GM19395 (cell line): ENCODE results near the gene MTHFD1L.
"Not testable (repeated sequence)": the region's sequence is repeated elsewhere in the genome, so short reads cannot be mapped to it uniquely, and the experiment has no call there.

ENCODE experiments used
- ATAC-seq: cut with Tn5 transposase; IDR thresholded peaks from one replicate; pipeline ENCODE4 v1.9.1; 2021; ENCODE audit warnings: mild to moderate bottlenecking, moderate library complexity; ENCODE audit not compliant: unreplicated experiment

Gene MTHFD1L

DNA sequence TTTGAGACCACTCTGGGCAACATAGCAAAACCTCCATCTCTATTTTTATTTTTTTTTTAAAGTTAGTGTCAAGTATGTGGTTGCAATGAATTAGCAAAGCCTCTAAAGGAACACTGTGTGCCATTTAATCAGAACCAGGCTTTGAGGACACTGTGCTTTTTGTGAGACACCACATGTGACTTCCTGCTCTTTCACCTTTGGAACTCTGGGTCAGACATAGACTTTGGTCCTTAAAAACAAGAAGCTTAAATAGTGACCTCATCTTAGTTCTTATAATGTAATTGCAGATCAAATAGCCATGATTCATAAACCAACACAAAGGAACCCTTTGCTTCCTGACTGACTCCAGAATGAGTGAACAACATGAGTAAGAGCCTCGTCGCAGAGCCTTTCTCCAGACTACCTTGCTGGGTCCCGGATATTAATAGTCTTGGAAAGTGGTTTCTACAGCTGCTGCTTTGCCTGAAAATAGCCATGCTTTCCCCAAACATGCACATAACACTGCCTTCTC lies 170.8 kb downstream of the MTHFD1L start:
- not testable (repeated sequence) for ATAC-seq

DNA sequence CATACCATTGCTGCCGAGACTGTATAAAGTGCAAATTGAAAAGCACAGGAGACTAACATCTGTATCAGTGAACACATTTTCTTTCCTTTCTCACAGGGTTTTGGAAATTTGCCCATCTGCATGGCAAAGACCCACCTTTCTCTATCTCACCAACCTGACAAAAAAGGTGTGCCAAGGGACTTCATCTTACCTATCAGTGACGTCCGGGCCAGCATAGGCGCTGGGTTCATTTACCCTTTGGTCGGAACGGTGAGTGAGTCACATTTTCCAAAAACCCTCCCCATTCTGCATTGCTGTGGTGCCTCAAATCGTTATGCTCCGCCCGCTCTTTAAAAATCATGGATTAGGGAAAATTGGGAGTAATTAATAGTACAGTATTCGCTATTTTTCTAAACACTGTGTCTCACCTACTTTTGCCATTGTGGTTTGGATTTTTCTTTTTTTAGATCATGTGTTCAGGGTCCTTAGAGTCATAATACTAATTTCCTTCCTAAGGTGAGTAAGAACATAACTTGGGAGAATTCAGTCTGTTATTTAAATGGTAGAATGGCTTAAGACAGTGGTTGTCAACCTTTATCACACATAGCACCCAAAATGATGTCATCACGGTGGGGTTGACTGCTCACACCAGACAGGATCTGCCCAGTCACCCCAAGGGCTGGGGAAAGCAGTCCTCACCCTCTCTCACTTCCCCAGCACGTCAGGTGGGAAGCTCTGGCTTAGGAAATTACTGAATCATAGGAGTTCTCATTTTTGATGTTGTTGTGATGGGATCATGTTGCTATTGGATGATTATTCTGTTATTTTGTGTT lies 171.6 kb downstream of the MTHFD1L start:
- ATAC-seq = no peak

GRCh38 chr6:151038616-151039015 lies 173.1 kb downstream of the MTHFD1L start:
- no peak for ATAC-seq

DNA sequence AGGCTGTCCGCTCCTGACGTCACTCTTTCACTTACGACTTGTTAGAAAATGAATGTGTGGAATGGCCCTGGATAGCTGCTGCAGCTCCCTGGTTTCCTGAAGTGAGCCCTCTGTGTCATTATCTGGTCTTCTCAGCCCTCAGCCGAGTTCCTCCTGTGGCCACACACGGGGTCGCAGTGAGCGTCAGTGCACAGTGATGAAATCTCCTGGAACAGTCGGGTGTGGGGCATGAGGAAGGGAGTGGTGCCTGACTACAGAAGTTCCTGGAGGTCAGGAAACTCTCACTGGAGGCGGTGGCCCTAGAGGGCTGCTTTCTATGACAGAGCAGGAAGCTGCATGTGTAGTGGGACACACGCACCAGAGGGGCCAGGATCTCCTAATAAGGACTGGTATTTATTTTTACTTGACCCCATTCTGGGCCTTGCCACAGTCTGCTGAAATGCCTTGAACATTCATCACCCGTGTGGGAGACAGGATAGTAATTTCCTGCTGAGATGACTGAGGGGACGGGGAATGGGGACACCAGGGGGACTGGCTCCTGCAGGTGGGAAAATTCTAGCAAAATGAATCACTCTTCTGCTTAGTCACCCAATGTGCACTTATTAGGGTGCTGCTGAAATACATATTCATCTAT lies 175.5 kb downstream of the MTHFD1L start:
- not testable (repeated sequence) for ATAC-seq

DNA sequence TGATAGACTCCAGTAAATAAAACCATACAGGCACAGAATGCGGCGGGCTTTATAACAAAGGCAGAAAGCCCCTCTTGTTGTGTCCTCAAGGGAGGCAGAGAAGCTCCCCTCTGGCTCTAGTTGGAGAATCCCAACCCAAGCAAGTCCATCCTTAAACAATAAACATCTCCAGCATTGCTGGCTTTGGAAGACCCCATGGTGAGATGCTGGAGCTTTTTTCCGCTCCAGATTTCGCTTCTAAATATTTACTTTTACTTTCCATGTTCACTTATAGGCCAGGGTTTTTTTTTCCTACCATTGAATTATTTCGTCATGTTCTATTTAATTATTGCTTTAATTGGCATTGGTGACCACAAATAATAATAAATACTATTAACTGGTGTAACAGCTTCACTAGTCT lies 176.2 kb downstream of the MTHFD1L start:
- ATAC-seq = no peak

- not testable (repeated sequence) for ATAC-seq
These were observed 177.4 kb downstream of the MTHFD1L start for GRCh38 chr6:151042911-151043330.

GRCh38 chr6:151043944-151044343 lies 178.4 kb downstream of the MTHFD1L start:
- ATAC-seq = no peak

GRCh38 chr6:151044465-151045441 lies 179.3 kb downstream of the MTHFD1L start:
- ATAC-seq = no peak

DNA sequence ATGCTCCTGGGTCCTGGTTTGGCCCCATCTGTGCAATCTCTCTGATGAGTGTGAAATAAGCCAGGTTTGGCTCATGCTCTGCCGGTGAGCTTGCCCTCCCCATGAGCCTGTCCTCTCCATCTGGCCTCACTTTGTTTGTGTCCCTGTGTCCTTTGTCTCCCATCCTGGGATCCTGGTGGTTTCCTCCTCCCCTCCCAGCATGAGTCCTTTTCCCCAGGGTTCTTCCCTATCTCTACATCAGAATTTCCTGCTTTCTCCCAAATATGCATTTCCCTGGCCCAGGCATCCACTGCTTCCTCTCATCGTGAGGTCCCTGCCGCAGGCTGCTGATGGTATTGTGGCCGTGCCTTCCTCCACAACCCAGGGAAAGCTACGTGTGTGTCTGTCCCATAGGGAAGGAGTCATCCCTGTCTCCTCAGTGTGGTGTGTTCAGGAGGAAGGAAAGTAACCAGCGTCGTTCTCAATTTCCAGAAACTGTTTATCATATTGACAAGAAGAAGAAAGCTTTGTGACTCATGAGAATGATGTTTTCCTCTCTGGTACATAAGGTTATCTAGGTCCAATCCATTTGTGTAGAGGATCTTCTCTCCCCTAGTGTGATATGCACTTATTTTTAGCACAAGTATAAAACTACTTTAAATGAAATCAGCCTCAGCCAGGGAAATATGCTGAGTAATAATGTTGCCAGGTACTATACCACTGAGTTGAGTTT lies 180.2 kb downstream of the MTHFD1L start:
- ATAC-seq = not testable (repeated sequence)

DNA sequence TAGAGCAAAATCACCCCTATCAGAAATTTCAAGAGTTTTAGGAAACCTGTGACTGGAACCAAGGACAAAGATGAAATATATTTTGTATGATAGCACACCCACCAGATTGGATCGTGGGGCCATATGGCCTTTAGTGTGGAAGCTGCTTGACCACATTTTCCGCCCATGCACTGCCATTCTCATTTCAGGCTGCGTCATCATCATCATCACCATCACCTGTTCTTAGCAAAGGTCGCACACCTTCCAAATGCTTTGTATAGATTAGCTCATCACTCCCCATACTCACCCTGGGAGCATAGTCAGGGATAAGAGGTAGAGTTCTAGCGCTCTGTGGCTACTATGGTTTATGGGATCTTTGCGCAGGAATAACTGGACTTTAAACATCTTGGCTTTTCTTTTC lies 185.7 kb downstream of the MTHFD1L start:
- ATAC-seq = no peak

DNA sequence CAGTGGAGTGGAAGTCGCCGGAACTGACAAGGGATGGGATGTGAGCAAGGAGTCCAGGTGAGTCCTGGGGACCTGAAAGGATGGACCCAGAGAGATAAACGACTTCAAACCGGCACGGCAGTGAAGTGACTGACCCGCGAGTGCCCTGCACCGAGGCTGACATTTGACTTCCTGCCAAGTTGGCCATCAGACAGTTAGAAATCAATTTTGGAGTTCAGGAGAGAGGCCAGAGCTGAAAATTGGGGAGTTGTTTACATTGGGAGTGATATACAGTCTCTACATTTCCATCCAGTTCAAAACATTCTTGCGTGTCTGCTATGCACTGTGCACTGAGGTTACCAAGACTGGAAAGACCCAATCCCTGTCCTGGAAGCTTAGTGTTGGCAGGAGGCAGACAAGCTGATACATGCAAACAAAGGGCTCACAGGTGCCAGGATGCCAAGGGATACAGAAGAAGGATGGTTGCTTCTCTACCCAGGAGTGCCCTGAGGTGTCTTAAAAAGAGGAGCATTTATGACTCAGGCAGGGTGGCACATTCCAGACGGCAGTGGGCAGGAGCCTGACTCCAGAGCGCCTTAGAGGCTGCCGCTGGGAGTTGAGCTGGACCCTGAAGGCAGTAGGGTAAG lies 186.6 kb downstream of the MTHFD1L start:
- no peak for ATAC-seq

GRCh38 chr6:151054306-151054705 lies 188.8 kb downstream of the MTHFD1L start:
- ATAC-seq = no peak

GRCh38 chr6:151056230-151056907 lies 190.9 kb downstream of the MTHFD1L start:
- no peak for ATAC-seq

GRCh38 chr6:151057061-151057460 lies 191.6 kb downstream of the MTHFD1L start:
- ATAC-seq = no peak

- ATAC-seq = no peak
These were observed 192.7 kb downstream of the MTHFD1L start for GRCh38 chr6:151058021-151058733.

- ATAC-seq = no peak
These were observed 194.2 kb downstream of the MTHFD1L start for GRCh38 chr6:151059612-151060095.

GRCh38 chr6:151060096-151060765 lies 194.7 kb downstream of the MTHFD1L start:
- no peak for ATAC-seq
